KMS-11 (cell line): ENCODE results near the gene CEMIP.

Source experiments
- H2AFZ ChIP-seq: fragments of 200-600 bp; sonication (generic); 2 replicates; pipeline ENCODE4 v1.6.1; 2016; ENCODE audit warnings: antibody characterized with exemption, mixed run types, low read depth
- H3K27ac ChIP-seq: fragments of 200-600 bp; sonication (generic); 2 replicates; pipeline ENCODE4 v1.6.1; 2016; ENCODE audit warnings: mild to moderate bottlenecking, mixed run types
- H3K27me3 ChIP-seq: fragments of 200-600 bp; sonication (generic); 2 replicates; pipeline ENCODE4 v1.6.1; 2017; ENCODE audit warnings: mild to moderate bottlenecking, low read depth, mixed run types, moderate library complexity; ENCODE audit not compliant: insufficient read depth
- H3K36me3 ChIP-seq: fragments of 200-600 bp; sonication (generic); 2 replicates; pipeline ENCODE4 v1.6.1; 2017; ENCODE audit warnings: mild to moderate bottlenecking, mixed run types; ENCODE audit not compliant: insufficient read depth
- H3K4me1 ChIP-seq: fragments of 200-600 bp; sonication (generic); 2 replicates; pipeline ENCODE4 v1.6.1; 2016; ENCODE audit warnings: mild to moderate bottlenecking, low read depth, mixed run types; ENCODE audit not compliant: poor library complexity, severe bottlenecking
- H3K4me2 ChIP-seq: fragments of 200-600 bp; sonication (generic); 2 replicates; pipeline ENCODE4 v1.7.0; 2016; ENCODE audit warnings: mild to moderate bottlenecking, mixed run types
- H3K4me3 ChIP-seq: fragments of 200-600 bp; sonication (generic); IDR thresholded peaks from 2 replicates; pipeline ENCODE4 v1.6.1; 2017; ENCODE audit warnings: low read depth, low read length, mixed read lengths; ENCODE audit not compliant: insufficient read depth
- H3K79me2 ChIP-seq: fragments of 200-600 bp; sonication (generic); 2 replicates; pipeline ENCODE4 v1.6.1; 2016; ENCODE audit warnings: low read depth, mixed run types; ENCODE audit not compliant: insufficient read depth
- H3K9ac ChIP-seq: fragments of 200-600 bp; sonication (generic); 2 replicates; pipeline ENCODE4 v1.6.1; 2016; ENCODE audit warnings: mild to moderate bottlenecking, mixed run types
- H4K20me1 ChIP-seq: fragments of 200-600 bp; sonication (generic); 2 replicates; pipeline ENCODE4 v1.6.1; 2016; ENCODE audit warnings: mild to moderate bottlenecking, mixed run types; ENCODE audit not compliant: insufficient read depth
- TF ChIP-seq, protein P1 (sequence below): fragments of 200-600 bp; sonication (generic); conservative IDR thresholded peaks from 2 replicates; pipeline ENCODE4 v1.6.1; 2017; ENCODE audit warnings: low read depth, mild to moderate bottlenecking, antibody characterized with exemption, low read length, moderate library complexity, mixed read lengths

Gene CEMIP

DNA sequence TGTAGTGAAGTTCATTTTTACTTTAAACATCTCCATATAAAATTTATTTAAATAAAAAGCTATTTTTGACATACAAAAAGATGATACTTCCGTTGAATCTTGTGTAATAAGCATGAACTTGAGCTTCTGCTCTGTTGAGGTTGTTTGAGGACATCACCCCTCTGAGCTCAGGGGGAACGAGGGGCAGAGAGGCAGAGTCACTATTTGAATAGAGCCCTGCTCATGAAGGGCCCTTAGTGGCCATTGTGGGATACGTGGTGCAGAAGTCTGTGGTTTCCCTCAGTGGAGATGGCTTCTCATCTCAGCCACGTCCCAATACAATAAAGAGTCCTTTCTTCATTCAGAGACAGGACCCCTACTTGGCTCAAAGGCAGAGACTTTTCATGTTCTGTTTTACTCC is 10.6 kb downstream of the CEMIP start:
- no peaks in the 10 kb centered on the region for H3K79me2 ChIP-seq
- H3K4me2 ChIP-seq: no peak overlapping the region
- H3K9ac ChIP-seq: no peak overlapping the region
- no peaks in the 10 kb centered on the region for H3K27me3 ChIP-seq
- no peaks in the 10 kb centered on the region for H3K36me3 ChIP-seq
- H3K4me1 ChIP-seq: no peaks in the 10 kb centered on the region
- H3K27ac ChIP-seq: no peak overlapping the region
- H4K20me1 ChIP-seq: no peaks in the 10 kb centered on the region
- H2AFZ ChIP-seq: no peak overlapping the region
- TF ChIP-seq, protein P1, sequence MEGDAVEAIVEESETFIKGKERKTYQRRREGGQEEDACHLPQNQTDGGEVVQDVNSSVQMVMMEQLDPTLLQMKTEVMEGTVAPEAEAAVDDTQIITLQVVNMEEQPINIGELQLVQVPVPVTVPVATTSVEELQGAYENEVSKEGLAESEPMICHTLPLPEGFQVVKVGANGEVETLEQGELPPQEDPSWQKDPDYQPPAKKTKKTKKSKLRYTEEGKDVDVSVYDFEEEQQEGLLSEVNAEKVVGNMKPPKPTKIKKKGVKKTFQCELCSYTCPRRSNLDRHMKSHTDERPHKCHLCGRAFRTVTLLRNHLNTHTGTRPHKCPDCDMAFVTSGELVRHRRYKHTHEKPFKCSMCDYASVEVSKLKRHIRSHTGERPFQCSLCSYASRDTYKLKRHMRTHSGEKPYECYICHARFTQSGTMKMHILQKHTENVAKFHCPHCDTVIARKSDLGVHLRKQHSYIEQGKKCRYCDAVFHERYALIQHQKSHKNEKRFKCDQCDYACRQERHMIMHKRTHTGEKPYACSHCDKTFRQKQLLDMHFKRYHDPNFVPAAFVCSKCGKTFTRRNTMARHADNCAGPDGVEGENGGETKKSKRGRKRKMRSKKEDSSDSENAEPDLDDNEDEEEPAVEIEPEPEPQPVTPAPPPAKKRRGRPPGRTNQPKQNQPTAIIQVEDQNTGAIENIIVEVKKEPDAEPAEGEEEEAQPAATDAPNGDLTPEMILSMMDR: no peak
- H3K4me3 ChIP-seq: no peak overlapping the region

- no peak overlapping the region for H3K4me3 ChIP-seq
- TF ChIP-seq, protein P1: no peak
- H3K27me3 ChIP-seq: no peaks in the 10 kb centered on the region
- H3K27ac ChIP-seq: no peak overlapping the region
- no peaks in the 10 kb centered on the region for H3K36me3 ChIP-seq
- H3K4me2 ChIP-seq: no peak overlapping the region
- H2AFZ ChIP-seq: no peak overlapping the region
- no peaks in the 10 kb centered on the region for H3K79me2 ChIP-seq
- H3K9ac ChIP-seq: no peak overlapping the region
- no peaks in the 10 kb centered on the region for H3K4me1 ChIP-seq
- no peaks in the 10 kb centered on the region for H4K20me1 ChIP-seq
Measured at GRCh38 chr15:80790236-80790635, 11.1 kb downstream of the CEMIP start.

DNA sequence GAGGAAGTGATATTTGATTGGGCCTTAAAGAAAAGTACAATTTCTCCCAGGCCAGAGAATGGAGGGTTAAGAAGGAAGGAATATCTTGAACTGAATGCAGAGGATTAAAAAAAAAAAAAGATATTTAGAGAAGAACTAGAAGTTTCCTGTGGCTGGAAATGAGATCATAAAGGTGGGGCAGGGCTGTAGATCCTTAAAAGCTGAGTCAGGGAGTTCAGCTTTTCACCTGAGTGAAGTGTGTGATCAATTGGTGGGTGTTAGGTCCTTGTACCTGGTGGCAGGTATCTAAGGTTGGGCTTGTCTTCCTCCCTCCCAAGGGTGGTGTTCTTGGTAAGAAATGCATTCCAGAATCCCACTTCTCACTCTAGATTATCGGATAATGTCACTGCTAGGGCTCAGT is 11.8 kb downstream of the CEMIP start:
- no peaks in the 10 kb centered on the region for H3K79me2 ChIP-seq
- H4K20me1 ChIP-seq: no peaks in the 10 kb centered on the region
- H3K4me3 ChIP-seq: no peak overlapping the region
- H3K27ac ChIP-seq: no peak overlapping the region
- no peaks in the 10 kb centered on the region for H3K4me1 ChIP-seq
- H2AFZ ChIP-seq: no peak overlapping the region
- no peaks in the 10 kb centered on the region for H3K36me3 ChIP-seq
- H3K27me3 ChIP-seq: no peaks in the 10 kb centered on the region
- no peak overlapping the region for H3K9ac ChIP-seq
- H3K4me2 ChIP-seq: no peak overlapping the region
- TF ChIP-seq, protein P1: no peak

DNA sequence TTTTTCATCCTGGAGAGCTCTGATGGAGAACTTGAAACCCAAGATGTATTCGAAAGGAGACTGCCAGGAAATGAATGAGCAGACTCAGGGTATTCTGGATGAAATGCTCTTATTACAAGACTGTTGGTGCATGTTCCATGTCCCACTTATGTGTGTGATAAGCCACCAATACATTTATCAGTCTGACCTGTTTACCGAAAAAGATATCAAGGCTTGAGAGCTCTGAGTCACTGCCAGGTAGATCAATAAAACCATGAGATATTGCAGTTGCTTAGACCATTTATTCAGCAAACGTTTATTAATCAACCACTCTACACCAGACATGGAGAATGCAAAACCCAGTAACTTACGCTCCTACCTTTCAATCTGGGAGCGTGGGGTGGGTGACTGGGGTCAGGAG is 17.2 kb downstream of the CEMIP start:
- Histone ChIP-seq H3K4me3 (no peak overlapping the region), H2AFZ (no peak overlapping the region), H3K79me2 (no peaks in the 10 kb centered on the region), H3K9ac (no peak overlapping the region), H3K4me1 (no peaks in the 10 kb centered on the region), H3K4me2 (no peak overlapping the region), H3K27ac (no peak overlapping the region), H3K36me3 (no peaks in the 10 kb centered on the region), H4K20me1 (no peaks in the 10 kb centered on the region), H3K27me3 (no peaks in the 10 kb centered on the region)
- TF ChIP-seq, protein P1: no peak
